GM12891 (cell line): Measurements from ENCODE around the gene BCL2.

ENCODE experiments used
- POLR2A ChIP-seq: IDR thresholded peaks from 2 replicates; pipeline ENCODE4 v1.6.1; 2011; ENCODE audit warnings: low read depth, low read length, control low read depth
- POLR2AphosphoS5 ChIP-seq: IDR thresholded peaks from 2 replicates; pipeline ENCODE4 v1.6.1; 2011; ENCODE audit warnings: low read depth, low read length, control low read depth

GRCh38 chr18:63233334-63233733 lies 86.2 kb downstream of the BCL2 start:
- TF ChIP-seq POLR2A: no peak
- no peak for TF ChIP-seq POLR2AphosphoS5
